Gastrocnemius medialis (tissue), 4 donors: Measurements from ENCODE around the gene ITGA11.

Experiments
- POLR2A ChIP-seq, 2 donors: fragments of 450-650 bp; IDR thresholded peaks; one replicate each; pipeline ENCODE4 v1.6.1; 2017; ENCODE audit warnings: antibody characterized with exemption in 2 of 2, mild to moderate bottlenecking in 2 of 2, moderate library complexity in 2 of 2
- TF ChIP-seq, protein P1 (sequence below), 5 experiments: fragments of 450-650 bp in 3 of 5; fragments of 200-600 bp in 2 of 5; sonication (generic) in 2 of 5; IDR thresholded peaks in 4 of 5; conservative IDR thresholded peaks in 1 of 5; 1 replicate in 4 of 5; 2 replicates in 1 of 5; pipeline ENCODE4 v1.5.1; 2016 to 2019; ENCODE audit warnings: antibody characterized with exemption in 5 of 5, mild to moderate bottlenecking in 3 of 5, moderate library complexity in 3 of 5

DNA sequence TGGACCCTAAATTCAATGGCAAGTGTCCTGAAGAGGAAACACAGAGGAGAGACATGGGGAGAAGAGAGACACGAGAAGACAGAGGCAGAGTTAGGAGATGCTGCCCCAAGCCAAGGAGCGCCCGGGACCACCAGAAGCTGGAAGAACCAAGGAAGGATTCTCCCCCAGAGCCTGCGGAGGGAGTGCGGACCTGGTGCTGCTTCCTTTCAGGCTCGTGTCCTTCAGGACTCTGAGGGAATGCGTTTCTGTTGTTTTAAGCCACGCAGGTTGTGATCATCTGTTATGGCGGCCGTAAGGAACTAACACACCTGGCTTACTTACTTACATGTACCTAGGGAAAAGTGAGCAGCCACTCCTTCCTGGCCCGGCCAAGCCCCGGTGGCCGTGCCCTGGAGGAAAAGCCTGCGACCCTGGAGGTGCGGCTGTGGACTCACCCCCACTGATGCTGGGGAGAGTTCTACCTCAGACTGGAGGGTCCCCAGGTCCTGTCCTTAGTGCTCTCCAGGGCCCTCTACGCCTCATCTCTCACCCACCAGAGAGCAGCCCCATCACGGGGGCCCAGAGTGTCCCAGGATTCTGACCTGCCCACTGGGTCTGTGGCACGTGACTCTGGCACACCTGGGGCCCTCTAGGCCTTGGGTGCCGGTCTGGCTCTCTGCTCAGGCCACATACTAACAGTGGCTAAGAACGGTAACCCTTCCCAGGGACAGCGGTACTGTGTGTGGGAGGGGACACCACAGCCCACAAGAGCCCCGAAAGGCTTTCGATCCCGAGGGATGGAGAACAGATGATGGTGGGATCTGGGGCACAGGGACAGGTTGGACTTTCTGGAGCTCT, 61.8 kb downstream of the ITGA11 start:
- no peak for TF ChIP-seq POLR2A (IDR thresholded peaks at IDR 0.05)
- TF ChIP-seq, protein P1, sequence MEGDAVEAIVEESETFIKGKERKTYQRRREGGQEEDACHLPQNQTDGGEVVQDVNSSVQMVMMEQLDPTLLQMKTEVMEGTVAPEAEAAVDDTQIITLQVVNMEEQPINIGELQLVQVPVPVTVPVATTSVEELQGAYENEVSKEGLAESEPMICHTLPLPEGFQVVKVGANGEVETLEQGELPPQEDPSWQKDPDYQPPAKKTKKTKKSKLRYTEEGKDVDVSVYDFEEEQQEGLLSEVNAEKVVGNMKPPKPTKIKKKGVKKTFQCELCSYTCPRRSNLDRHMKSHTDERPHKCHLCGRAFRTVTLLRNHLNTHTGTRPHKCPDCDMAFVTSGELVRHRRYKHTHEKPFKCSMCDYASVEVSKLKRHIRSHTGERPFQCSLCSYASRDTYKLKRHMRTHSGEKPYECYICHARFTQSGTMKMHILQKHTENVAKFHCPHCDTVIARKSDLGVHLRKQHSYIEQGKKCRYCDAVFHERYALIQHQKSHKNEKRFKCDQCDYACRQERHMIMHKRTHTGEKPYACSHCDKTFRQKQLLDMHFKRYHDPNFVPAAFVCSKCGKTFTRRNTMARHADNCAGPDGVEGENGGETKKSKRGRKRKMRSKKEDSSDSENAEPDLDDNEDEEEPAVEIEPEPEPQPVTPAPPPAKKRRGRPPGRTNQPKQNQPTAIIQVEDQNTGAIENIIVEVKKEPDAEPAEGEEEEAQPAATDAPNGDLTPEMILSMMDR (IDR thresholded peaks at IDR 0.05 in 4 of 5, conservative IDR thresholded peaks at IDR 0.05 in 1 of 5): no peak
